ENCODE data around the gene BMPR1B.

DNA sequence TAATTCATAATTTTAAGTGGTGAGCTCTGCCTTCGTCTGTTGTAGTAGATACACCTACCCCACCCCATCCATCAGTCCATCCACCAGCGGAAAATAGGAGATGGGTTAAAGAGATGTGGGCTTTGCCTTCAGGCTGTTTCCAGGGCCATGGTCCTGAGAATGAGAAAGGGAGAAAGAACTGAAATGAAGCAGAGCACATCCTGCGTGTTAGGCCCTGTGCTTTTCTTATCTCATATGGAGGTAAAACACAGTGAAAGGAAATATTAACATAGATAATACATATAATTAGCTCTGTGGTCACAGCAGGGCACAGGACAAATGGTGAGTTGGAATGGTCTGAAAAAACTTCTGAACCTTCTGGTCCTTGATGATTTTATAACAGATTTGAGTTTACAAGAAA is 393.5 kb downstream of the BMPR1B start:
- TF ChIP-seq, protein P1, sequence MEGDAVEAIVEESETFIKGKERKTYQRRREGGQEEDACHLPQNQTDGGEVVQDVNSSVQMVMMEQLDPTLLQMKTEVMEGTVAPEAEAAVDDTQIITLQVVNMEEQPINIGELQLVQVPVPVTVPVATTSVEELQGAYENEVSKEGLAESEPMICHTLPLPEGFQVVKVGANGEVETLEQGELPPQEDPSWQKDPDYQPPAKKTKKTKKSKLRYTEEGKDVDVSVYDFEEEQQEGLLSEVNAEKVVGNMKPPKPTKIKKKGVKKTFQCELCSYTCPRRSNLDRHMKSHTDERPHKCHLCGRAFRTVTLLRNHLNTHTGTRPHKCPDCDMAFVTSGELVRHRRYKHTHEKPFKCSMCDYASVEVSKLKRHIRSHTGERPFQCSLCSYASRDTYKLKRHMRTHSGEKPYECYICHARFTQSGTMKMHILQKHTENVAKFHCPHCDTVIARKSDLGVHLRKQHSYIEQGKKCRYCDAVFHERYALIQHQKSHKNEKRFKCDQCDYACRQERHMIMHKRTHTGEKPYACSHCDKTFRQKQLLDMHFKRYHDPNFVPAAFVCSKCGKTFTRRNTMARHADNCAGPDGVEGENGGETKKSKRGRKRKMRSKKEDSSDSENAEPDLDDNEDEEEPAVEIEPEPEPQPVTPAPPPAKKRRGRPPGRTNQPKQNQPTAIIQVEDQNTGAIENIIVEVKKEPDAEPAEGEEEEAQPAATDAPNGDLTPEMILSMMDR (IDR thresholded peaks at IDR 0.05) = no peak
- TF ChIP-seq ZFX (IDR thresholded peaks at IDR 0.05; ENCODE audit: borderline replicate concordance) = no peak
